Measurements from ENCODE around the gene CD58. TPM values are rescaled to one million over a fixed set of nuclear protein-coding genes. Genes with fewer than 3 reads are reported as not detected.
A peak's percentile ranks its signal among the peaks of the same experiment; 100 is the strongest.

The CD58 gene
- total RNA-seq, 1 donor from 2014 or later = 160 TPM

- ChIA-PET POLR2A (interaction anchor here (0.7 to 7.2 kb wide), 16 partner anchors 10 to 1102 kb away, joined by 3 to 257 read pairs (median 4); partner anchors contain the start of genes ATP1A1, CD58, MAN1A2 and TTF2), CTCF (interaction anchor here (0.6 to 3.4 kb wide), 11 partner anchors 12 to 417 kb away, joined by 3 to 10 read pairs (median 6); partner anchors contain the start of gene CD58)
- peak overlapping the region; percentile 65 for H3K4me3 Mint-ChIP-seq
- H3K36me3 Mint-ChIP-seq (ENCODE audit: low read depth) = peaks cover 56% of the 10 kb centered on the region
- DNase-seq (no peak), ATAC-seq (ENCODE audit: low read depth) (peak; percentile 76)
- no peaks in the 10 kb centered on the region for H3K9me3 Mint-ChIP-seq
- H3K4me1 Mint-ChIP-seq = peaks cover 90% of the 10 kb centered on the region
- H3K27me3 Mint-ChIP-seq = no peaks in the 10 kb centered on the region
- H3K27ac Mint-ChIP-seq = peak overlapping the region; percentile 99
- no peak for TF ChIP-seq CTCF (IDR thresholded peaks at IDR 0.05)
- intact Hi-C loops (cut with micrococcal nuclease) = loop anchor here (5.0 to 10.0 kb wide), 3 partner anchors 179 to 1106 kb away; partner anchors contain the start of gene TENT5C
Observed at GRCh38 chr1:116556289-116557006, 14.4 kb downstream of the CD58 start.

- intact Hi-C loops (cut with micrococcal nuclease) = loop anchor here (5.0 to 10.0 kb wide), 4 partner anchors 38 to 1107 kb away; partner anchors contain the start of gene TENT5C
- H3K27me3 Mint-ChIP-seq = no peaks in the 10 kb centered on the region
- peak overlapping the region; percentile 99 for H3K27ac Mint-ChIP-seq
- ChIA-PET CTCF (no interaction called here), POLR2A (no interaction called here)
- DNase-seq (no peak), ATAC-seq (ENCODE audit: low read depth) (no peak)
- TF ChIP-seq CTCF (IDR thresholded peaks at IDR 0.05) = no peak
- peaks cover 92% of the 10 kb centered on the region for H3K4me1 Mint-ChIP-seq
- peak overlapping the region; percentile 56 for H3K4me3 Mint-ChIP-seq
- peaks cover 58% of the 10 kb centered on the region for H3K36me3 Mint-ChIP-seq (ENCODE audit: low read depth)
- H3K9me3 Mint-ChIP-seq = no peaks in the 10 kb centered on the region
Observed at GRCh38 chr1:116554924-116555323, 15.9 kb downstream of the CD58 start.

GRCh38 chr1:116553386-116554115 is 17.3 kb downstream of the CD58 start:
- POLR2A ChIA-PET = interaction anchor here (0.6 to 3.1 kb wide), 3 partner anchors 9 to 16 kb away, joined by 3 to 12 read pairs (median 3); partner anchors contain the start of gene CD58
- peaks cover 87% of the 10 kb centered on the region for H3K4me1 Mint-ChIP-seq

GRCh38 chr1:116546354-116546977 is 24.4 kb downstream of the CD58 start:
- intact Hi-C loops (cut with micrococcal nuclease) = no loop called here

More at GRCh38 chr1:116553386-116554115, 17.3 kb downstream of the CD58 start:
- DNase-seq (no peak), ATAC-seq (ENCODE audit: low read depth) (no peak)
- no peaks in the 10 kb centered on the region for H3K27me3 Mint-ChIP-seq
- H3K4me3 Mint-ChIP-seq = peak overlapping the region; percentile 50
- CTCF ChIA-PET = no interaction called here
- peak overlapping the region; percentile 88 for H3K27ac Mint-ChIP-seq
- H3K9me3 Mint-ChIP-seq = no peaks in the 10 kb centered on the region
- intact Hi-C loops (cut with micrococcal nuclease) = loop anchor here (1.0 to 10.0 kb wide), 3 partner anchors 9 to 1051 kb away; partner anchors contain the start of gene TENT5C
- H3K36me3 Mint-ChIP-seq (ENCODE audit: low read depth) = peaks cover 59% of the 10 kb centered on the region
- no peak for TF ChIP-seq CTCF (IDR thresholded peaks at IDR 0.05)

More at GRCh38 chr1:116546354-116546977, 24.4 kb downstream of the CD58 start:
- ChIA-PET CTCF (interaction anchor here (1.4 kb wide), 1 partner anchor 407 kb away, joined by 5 read pairs; no protein-coding TSS in a partner anchor), POLR2A (interaction anchor here (0.7 to 1.3 kb wide), 2 partner anchors 11 to 23 kb away, joined by 3 to 4 read pairs; no protein-coding TSS in a partner anchor)
- H3K36me3 Mint-ChIP-seq (ENCODE audit: low read depth) = peaks cover 85% of the 10 kb centered on the region
- H3K4me3 Mint-ChIP-seq = no peak overlapping the region
- peaks cover 82% of the 10 kb centered on the region for H3K4me1 Mint-ChIP-seq
- H3K9me3 Mint-ChIP-seq = no peaks in the 10 kb centered on the region
- no peaks in the 10 kb centered on the region for H3K27me3 Mint-ChIP-seq
- no peak for TF ChIP-seq CTCF (IDR thresholded peaks at IDR 0.05)
- ATAC-seq (ENCODE audit: low read depth) = no peak
- peak overlapping the region; percentile 96 for H3K27ac Mint-ChIP-seq
- DNase-seq = no peak

Data from activated B cell treated with CpG ODN at 0.5 μM for 24 hours (primary cell).